Adrenal gland (tissue), 5 donors: ENCODE results near the gene LBHD1.

Experiments
- POLR2A ChIP-seq, 2 donors: fragments of 450-650 bp; IDR thresholded peaks; one replicate each; pipeline ENCODE4 v1.6.1; 2017; ENCODE audit warnings: antibody characterized with exemption in 2 of 2, mild to moderate bottlenecking in 2 of 2, moderate library complexity in 1 of 2
- TF ChIP-seq, protein P1 (sequence below), 6 experiments: fragments of 450-650 bp in 4 of 6; fragments of 200-600 bp in 2 of 6; sonication (generic) in 1 of 6; IDR thresholded peaks; 1 replicate in 5 of 6; 2 replicates in 1 of 6; pipeline versions ENCODE4 v1.5.1 to v1.8.0; 2016 to 2021; ENCODE audit warnings: antibody characterized with exemption in 6 of 6, mild to moderate bottlenecking in 2 of 6, moderate library complexity in 1 of 6
- donor health status: DM: no; HTN: no; CAD: no.

DNA sequence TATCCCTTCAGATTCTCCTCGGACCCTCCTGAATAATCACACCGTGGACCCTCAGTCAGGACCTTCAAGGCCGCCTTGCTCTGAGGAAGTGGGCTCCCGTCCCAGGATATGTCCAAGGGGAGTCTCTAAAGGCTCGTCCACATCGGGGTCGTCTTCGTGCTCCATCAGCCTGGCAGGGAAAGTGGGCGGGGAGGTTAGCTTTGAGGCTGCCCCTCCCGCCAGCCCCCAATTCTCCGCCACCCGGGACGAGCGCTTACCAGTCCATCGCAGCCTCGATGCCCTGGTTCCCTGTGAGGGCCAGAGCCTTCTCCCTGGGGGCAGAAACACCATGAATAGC lies 6.3 kb upstream of the LBHD1 start:
- TF ChIP-seq, protein P1, sequence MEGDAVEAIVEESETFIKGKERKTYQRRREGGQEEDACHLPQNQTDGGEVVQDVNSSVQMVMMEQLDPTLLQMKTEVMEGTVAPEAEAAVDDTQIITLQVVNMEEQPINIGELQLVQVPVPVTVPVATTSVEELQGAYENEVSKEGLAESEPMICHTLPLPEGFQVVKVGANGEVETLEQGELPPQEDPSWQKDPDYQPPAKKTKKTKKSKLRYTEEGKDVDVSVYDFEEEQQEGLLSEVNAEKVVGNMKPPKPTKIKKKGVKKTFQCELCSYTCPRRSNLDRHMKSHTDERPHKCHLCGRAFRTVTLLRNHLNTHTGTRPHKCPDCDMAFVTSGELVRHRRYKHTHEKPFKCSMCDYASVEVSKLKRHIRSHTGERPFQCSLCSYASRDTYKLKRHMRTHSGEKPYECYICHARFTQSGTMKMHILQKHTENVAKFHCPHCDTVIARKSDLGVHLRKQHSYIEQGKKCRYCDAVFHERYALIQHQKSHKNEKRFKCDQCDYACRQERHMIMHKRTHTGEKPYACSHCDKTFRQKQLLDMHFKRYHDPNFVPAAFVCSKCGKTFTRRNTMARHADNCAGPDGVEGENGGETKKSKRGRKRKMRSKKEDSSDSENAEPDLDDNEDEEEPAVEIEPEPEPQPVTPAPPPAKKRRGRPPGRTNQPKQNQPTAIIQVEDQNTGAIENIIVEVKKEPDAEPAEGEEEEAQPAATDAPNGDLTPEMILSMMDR (IDR thresholded peaks at IDR 0.05): no peak
- no peak for TF ChIP-seq POLR2A (IDR thresholded peaks at IDR 0.05)
